HG02970 (cell line): ENCODE data around the gene CITED2.

Source experiments
- ATAC-seq: cut with Tn5 transposase; IDR thresholded peaks from one replicate; pipeline ENCODE4 v1.9.1; 2021; ENCODE audit warnings: mild to moderate bottlenecking, moderate library complexity, moderate number of reproducible peaks; ENCODE audit not compliant: unreplicated experiment, low FRiP score

Gene CITED2

DNA sequence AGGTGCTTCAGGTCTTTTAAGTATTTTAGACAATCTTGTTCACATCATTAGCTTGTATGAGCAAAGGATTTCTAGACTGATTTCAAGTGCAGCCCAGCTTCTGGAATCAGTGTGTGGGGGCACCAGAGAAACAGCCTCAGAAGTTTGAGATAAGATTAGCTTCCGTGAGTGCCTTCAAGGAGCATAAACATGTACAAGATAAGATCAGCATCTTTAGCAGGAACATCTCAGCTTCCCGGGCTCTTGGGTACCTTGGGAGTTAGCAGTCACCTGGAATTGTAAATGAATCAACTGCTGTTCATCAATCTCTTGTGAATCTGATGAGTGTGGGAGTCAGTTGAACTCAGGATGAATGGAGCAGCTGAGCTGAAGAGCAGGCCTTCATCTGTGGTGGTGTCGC, 12.0 kb upstream of the CITED2 start:
- no peak for ATAC-seq

DNA sequence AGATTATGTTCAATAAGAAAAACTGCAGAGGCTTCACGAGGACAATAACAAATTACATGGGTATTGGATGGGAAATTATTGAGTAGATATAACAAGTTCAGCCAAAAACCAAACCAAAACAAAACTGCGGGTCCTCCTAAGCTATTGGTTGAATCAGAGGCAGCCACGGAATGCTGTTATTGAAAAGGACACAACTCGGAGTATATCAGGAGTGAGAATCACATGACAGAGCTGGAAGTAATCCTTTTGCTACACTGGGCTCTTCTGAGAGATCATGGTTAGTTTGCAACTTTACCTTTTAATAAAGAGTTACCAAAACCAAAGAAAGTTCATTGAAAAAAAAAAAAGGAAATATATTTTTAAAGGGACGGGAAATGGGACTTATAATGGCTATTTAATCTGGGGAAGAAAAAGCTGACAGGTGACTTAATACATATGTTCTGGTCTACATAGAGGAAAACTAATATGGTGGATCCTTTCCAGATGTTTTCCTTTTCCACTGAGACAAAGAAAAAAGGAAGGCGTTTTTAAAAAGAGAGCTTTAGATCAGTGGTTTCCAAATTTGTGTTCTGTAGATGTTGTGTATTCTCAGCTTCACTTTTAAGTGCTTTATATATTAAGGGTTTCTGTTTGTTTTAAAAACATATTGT, 6.9 kb upstream of the CITED2 start:
- ATAC-seq = no peak

DNA sequence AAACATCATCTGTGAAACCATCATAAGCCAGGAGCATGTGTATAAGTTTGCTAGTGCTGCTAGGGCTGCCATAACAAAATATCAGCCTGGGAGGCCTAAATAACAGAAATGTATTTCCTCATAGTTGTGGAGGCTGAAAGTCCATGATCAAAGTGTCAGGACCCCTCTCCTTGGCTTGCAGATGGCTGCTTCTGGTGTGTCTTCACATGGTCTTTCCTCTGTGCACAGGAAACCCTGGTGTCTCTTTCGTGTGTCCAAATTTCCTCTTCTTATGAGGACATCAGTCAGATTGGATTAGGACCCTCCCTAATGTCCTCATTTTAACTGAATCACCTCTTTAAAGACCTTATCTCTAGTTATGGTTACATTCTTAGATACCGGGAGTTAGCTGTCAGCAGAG, 6.2 kb upstream of the CITED2 start:
- no peak for ATAC-seq

DNA sequence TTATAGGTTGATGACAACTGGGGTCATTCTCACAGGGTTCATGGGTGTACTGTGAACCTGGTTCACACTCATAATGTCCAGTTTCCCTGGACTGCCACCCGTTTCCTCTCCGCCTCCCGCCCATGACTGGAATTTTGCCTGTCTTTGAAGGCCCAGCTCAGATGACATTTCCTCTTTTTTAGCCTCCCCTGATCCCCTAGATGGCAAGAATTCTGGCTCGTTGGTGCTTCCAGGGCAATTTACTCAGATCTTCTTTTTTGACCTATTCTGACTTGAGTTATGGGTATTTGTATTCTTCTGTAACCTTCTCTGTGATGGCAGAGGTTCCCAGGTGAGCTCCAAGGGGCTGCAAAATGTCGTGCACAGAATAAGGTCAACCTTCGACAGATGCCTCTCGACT, 5.7 kb upstream of the CITED2 start:
- no peak for ATAC-seq

DNA sequence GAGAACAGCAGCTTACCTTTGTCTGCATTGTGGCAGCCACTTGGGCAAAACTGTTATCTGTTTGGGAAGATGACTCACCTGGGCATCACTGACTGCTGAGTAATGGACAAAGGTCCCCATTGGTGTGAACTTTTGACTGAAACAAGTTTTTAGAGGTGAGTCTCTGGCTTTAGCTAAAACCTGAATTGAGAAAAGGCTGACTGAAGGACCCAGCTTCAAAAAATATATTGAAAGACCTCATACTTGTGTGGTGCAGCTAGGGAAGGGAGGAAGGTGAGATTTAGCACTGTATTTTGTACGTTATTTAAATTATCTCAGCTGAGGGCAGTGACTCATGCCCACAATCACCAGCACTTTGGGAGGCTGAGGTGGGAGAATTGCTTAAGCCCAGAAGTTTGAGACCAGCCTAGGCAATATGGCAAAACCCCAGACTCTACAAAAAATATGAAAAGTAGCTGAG, 4.5 kb upstream of the CITED2 start:
- no peak for ATAC-seq

DNA sequence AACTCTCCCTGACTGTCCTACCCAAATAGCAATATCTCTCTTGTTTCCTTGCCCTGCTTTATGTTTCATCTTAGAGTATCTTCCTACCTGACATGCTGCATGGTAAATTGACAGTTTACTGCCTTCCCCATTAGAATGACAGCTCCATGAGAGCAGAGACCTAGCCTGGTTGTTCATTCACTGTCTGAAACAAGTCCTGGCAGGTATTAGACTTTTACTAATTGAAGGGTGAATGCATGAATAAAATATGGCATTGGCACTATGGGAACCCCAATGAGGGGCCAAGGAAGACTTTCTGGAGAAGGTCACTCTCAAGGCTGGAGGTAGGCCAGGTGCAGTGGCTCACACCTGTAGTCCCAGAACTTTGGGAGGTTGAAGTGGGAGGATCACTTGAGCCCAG, 3.8 kb upstream of the CITED2 start:
- no peak for ATAC-seq

DNA sequence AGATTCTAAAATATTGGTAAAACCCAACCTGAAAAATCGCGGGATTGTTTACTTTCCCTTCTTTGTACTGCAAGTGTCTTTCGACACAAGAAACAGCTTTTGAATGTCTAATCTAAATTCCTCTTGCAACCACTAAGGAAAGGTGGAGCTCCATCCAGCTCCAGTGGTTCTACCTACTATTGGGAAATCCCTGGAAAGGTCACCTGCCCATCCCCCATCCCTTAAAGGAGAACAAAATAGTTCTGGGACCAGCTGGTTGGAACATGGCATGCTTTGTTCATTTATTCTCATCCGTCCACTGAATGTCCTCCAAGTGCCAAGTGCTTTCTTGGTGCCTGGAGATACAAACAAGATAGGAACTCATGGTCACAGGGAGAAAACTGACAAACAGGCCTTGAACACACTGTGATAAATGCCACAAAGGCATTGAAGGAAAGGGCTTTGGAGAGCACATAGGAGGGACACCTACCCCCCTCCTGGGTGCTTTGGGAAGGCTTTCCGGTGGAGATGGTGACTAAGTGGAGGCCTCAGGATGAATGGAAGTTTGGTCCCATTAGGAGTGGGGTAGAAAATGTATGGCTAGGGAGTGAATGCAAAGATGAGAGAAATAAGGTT, 2.3 kb upstream of the CITED2 start:
- ATAC-seq = no peak

DNA sequence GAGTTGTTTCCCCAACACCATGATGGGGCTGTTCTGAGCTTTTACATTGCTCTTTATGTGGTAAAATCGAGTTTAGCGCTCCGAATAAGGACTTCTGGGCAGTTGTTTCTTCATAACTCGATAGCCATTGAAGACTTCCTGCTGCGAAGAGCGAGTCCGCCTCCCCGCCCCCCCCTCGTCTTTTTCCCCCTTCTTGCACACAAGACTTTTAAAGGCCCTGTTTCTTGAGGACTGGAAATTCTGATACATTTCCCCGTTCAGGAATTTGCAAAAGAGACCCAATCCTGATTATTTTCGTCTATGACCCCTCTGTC, 1.5 kb upstream of the CITED2 start:
- ATAC-seq = no peak

DNA sequence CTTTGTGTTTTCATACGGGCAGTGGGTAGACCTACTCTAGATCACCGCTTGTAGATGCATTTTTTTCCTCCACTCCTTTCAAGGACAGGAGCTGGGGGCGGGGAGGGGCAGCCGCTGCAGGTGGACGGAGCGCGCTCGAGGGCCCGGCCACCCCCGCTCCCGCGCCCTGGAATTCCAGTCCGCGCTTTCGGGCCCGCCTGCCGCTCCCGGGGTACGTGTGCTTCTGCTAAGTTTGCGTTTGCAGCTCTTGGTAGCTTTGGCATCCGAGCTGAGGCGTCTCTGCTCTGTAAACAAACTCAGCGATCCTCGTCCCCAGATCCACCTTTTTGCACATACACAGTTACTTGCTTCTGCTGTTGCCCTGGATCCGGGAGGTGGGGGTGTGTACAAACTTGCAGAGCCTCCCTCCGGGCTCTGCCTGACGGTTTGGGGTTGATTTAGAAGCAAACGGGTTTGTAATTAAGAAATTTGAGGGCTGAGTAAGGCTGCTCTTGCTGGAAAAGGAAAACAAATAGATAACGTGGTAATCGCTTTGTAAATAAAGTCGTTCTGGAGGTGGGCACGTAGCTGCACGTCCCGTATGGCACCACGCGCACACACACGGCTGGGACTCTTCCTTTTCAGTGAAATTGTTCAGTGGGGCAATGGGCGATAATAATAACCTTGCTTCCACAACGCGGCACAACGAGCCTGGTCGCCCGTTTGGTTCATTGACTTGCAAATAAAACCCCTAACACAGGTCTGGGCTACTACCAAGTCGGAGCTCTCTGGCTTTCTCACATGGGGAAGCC, 973 bp upstream of the CITED2 start:
- ATAC-seq = peak; percentile 44

DNA sequence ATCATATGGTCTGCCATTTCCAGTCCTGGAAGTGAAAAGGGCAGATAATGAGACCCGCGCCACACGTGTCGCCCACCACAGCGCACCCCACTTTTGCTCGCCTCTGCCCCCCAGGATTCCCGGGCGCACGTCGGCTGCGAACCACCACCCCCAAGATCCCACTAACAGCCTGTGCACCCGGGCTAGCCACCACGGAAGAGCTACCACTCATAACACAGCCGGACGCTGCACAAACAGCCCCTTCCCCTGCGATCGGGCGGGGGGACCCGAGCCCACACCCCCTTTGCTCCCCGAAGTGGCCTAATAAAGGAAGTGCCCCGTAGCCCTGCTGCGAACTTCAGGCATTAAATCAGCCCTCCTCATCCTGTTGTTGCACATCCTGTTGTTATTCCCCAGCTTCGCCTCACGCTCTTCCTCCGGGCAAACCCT, 506 bp downstream of the CITED2 start:
- peak; percentile 4 for ATAC-seq

DNA sequence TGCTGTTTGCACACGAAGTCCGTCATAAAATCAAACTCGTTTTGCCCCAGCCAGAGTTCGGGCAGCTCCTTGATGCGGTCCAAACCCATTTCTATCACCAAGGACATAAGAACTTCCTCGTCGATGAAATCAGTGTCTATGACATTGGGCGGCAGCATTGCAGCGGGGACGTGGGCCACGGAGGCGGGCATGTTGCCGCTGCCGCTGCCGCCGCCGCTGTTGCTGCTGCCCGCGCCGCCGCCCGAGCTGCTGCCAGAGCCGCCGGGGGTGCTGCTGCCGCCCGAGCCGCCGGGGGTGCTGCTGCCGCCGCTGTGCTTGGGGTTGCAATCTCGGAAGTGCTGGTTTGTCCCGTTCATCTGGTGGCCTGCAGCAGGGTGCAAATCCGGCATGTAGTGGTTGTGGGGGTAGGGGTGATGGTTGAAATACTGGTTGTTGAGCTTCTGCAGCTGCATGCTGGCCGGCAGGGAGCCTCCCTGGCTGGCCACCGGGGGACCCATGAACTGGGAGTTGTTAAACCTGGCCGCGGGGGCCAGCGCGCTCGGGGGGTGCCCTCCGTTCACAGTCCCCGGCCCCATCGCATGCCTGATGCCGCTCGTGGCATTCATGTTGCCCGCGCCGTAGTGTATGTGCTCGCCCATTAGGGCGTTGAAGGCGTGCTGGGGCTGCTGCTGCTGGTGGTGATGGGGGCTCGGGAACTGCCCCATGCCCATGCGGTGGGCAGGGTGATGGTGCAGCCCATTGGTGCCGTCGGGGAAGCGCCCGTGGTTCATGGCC, 1.1 kb downstream of the CITED2 start:
- ATAC-seq = peak; percentile 28

DNA sequence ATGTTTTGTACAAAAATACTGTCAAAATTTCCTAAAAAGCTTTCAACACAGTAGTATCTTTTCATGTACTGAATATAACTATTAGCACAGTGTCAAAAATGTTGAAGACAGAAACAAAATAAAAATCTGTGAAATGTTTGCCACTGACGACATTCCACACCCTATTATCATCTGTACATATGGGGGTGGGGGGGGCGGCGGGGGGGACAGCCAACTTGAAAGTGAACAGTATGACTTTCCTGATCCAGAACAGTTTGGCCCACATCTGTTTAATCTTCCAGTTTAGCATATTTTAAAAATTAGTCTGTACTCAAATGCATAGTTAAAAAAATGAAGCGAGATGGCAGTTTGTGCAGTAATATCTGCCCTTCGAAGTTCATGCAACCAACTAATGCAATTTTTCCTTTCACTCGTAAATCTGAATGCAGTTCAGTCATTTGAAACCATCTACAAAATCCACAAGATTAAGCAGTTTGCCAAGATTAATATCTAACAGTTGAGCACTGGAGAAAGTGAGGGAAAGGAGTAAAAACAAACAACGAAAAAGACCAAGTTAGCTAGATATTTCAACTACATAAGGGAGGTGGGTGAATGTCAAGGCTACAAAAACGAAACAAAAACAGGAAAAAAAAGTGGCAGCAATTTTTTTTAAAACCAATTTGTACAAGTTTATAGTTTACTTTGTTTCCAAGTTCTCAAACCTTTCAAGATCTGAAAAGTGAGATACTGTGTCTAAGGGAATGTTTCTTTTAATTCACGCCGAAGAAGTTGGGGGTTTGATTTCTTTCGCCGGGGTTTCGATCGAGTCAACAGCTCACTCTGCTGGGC, 1.9 kb downstream of the CITED2 start:
- ATAC-seq = no peak

DNA sequence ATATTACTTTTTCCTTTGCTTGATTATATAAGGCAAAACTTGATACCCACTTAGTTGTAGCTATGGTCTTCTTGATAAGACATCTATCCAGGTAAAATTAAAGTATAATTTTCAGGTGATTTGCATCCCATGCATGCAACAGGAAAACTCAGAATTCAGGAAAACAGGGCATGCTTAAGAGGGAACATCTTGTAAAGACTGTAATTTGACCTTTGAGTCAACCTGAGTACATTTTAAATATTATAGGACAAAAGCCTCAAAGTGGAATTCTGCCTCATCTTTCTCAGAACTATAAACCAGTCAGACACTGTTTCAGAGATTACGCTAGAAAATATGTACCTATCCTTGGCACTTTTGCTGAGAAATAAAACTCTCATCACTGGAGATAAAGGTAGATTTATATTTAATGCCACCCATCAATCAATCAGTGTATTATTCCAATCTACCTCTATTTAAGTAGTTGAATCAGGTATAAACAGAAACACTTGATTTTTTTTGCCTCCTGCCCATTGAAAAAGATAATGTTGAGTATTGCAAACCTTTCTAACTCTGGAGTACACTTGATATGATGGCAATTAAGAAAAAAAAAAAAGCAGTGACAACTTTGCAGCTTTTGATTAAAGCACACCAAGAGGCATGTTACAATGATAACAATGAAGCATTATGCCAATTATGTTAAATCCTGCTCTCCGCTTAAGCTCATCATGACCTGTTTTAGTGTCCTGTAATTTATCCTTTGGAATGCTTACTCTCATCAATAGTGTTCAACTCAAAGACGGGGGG, 2.8 kb downstream of the CITED2 start:
- ATAC-seq = no peak

DNA sequence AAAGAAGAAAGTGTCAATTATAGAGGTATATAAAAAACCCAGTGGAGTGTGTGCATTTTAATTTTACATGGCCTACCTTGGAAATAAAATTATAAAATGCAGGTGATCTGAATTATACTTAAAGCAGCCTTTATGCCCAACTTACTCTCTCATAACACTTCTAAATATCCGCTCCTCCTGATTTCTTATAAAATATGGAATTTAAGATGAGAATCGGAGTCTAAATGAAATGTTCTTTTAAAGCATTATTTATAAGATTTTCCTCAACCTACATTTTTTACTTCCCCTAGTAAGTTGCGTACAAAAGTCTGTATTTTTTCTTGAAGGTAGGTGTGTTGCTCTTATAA, 3.5 kb downstream of the CITED2 start:
- ATAC-seq = no peak

DNA sequence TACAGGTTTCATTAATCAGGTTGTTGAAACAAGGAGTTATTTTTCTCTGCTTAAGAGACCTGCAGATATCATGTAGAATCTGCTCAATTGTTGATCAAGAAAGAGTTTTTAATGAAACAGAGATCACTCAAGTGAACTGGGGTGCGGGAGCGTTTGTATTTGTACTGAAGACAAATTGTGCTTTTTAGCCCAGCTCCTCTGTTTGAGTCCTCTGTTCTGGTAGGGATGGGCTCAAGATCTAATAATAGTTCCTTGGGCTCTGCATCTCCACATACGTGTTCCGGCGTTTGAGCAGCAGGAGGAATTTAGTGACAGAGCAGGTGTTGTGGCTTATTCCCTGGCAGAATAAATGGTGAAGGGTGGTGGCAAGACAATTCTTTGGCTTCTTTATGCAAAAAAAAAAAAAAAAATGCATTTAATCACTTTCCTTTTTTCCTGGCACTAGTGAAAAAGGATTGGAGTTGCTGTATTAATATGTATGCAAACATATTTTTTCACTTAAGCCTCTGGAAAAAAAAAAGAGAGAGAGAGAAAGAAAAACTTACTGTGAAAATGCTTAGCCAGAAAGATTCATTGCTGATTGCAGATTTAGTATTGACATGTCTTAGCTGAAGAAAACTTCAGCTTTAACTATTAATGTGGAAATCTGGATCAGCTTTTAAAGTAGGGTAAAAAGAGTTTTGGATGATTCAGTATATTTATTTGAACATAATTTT, 4.0 kb downstream of the CITED2 start:
- ATAC-seq = no peak

DNA sequence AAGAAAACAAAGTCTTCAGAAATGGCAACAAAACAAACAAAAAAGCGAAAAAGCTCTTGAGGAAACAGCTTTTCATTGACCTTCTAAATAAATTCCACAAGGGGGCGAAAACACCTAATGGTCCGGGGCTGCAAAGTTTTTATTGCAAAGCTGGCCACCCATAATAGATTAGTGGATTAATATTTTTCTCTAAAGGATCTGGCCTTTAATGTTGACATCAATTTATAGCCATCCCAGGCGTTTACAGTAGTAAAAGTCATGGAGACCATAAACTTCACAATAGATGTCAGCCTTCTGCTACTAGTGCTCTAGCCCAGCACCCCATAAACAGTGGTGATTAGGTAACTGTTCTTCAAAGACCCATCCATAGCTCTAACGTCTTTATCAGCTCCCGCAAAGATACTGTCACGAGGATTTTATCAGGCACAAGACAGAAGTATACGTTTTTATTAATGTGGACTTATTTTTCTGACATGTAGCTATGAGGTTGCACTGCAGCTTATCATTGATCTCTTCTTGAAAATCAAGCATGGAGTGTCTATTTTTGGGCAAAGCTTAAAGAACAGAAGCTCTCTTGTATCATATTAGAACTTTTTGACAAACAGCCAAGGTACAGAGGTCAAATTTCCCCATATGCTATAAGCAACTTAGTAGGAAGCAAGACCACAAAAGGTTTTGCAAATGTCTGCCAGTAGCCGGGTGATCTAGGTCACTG, 4.7 kb downstream of the CITED2 start:
- no peak for ATAC-seq

DNA sequence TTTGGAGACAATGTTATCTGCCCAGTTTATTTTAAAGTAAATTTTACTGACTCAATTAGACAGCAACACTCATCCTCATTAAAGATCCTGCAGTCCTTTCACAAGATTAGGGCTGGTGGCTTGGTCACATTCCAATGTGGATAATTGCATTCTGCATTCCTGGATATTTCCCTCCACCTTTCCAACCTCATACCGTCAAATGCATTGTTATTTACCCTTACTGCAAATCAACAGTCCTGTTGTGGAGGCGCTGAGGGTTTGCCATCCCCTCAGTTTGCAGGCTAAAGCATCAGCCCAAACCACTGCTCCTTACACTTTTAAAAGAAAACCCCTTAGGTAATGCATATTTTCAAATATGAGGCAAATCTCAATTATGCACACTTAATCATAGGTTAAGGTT, 5.4 kb downstream of the CITED2 start:
- ATAC-seq = no peak

DNA sequence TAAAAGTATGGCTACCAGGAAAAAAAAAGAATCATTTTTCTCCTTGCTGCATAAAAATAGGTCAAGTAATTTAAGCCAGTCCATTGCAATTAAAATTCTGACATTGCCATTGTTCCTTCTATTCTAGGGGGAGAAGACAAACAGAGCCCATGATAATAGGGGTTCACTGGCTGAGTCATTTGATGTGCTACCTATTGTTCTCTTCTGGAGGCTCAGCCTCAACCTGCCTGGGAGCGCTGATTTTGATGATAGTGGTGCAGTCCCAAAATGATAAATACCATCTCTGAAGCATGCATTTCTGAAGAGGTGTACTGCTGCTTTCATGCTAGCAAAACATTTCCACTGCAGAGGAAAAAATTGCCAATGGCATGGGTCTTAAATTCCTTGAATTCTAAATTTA, 5.8 kb downstream of the CITED2 start:
- ATAC-seq = no peak
